ENCODE results near the gene TRIM28. TPM values are rescaled to one million over a fixed set of nuclear protein-coding genes. Genes with fewer than 3 reads are reported as not detected.

The TRIM28 gene
- total and polyA plus RNA-seq, 9 of the 15 experiments (the other 6 are each of a cell fraction or from before 2014, with no cell fraction given) = 12.1 to 797 (median 490) TPM

DNA sequence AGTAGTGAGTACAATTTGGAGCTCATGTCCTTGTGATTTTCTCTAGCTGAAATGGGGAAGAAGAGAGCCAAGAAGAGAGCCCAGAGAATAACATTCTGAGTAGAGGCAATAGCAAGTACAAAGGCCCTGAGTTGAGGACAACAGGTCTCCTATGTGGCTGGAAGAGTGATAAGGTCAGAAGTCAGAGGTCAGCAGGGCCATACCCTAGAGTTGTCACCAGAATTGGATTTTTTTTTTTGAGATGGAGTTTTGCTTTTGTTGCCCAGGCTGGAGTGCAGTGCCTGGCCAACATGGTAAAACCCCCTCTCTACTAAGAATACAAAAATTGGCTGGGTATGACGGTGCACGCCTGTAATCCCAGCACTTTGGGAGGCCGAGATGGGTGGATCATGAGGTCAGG is 8.0 kb upstream of the TRIM28 start:
- Histone ChIP-seq H4K20me1 (replicated peaks; ENCODE audit: control insufficient read depth, insufficient read depth, low read length) (no peaks in the 10 kb centered on the region), H3K9me1 (ENCODE audit: control insufficient read depth, insufficient read depth, low read length) (no peaks in the 10 kb centered on the region), H2AFZ (ENCODE audit: low read depth, low read length) (no peak overlapping the region), H3K36me3 (ENCODE audit: control insufficient read depth, insufficient read depth, low read length) (no peaks in the 10 kb centered on the region), H3K4me3 (no peak overlapping the region), H3K9ac (ENCODE audit: insufficient read depth in 1 of 2, low read depth in 2 of 2, low read length in 2 of 2) (no peak overlapping the region), H3K4me1 (replicated peaks in 1 of 2; ENCODE audit: control insufficient read depth in 2 of 2, insufficient read depth in 2 of 2, low read length in 2 of 2) (peaks cover 0 to 10% of the 10 kb centered on the region in 2 experiments; a peak in 2 of 5 replicates), H3K27me3 (ENCODE audit: control insufficient read depth in 2 of 2, insufficient read depth in 2 of 2, low read length in 2 of 2) (peaks cover 0 to 5% of the 10 kb centered on the region in 2 experiments; a peak in 1 of 5 replicates), H3K9me3 (replicated peaks; ENCODE audit: control insufficient read depth, insufficient read depth, low read depth, low read length) (no peaks in the 10 kb centered on the region), H3K4me2 (ENCODE audit: insufficient read depth, low read length) (no peak overlapping the region), H3K27ac (ENCODE audit: extremely low read depth, low read depth, low read length) (no peak overlapping the region), H3K79me2 (ENCODE audit: control insufficient read depth, insufficient read depth, low read length) (no peaks in the 10 kb centered on the region)
- DNase-seq (ENCODE audit: extremely low read depth in 1 of 4, low spot score in 3 of 4) (no peak), FAIRE-seq (no peak), ATAC-seq (no peak)
- WGBS (ENCODE audit: insufficient coverage, low coverage, missing lambda C conversion rate) = 77% methylated on average over 3 of the region's 3 CpGs
- intact Hi-C loops (cut with micrococcal nuclease) (no loop called here), in situ Hi-C loops (cut with MboI) (no loop called here)
- BruUV-seq (replicated peaks) = no TSS peak
- POLR2A ChIA-PET = no interaction called here
- CTCF ChIA-PET (ENCODE audit: low intra/inter-chr PET ratio) = no interaction called here
- TF ChIP-seq NR2C1 (IDR thresholded peaks at IDR 0.05) = peak; percentile 68
- peak; percentile 58 for TF ChIP-seq NR2C1 (tag; IDR thresholded peaks at IDR 0.05)
- no peak for TF ChIP-seq NFE2 (IDR thresholded peaks at IDR 0.05; ENCODE audit: low read depth)
- no peak for TF ChIP-seq ZNF696 (CRISPR knock-in tag; conservative IDR thresholded peaks at IDR 0.05)
- TF ChIP-seq, protein P1, sequence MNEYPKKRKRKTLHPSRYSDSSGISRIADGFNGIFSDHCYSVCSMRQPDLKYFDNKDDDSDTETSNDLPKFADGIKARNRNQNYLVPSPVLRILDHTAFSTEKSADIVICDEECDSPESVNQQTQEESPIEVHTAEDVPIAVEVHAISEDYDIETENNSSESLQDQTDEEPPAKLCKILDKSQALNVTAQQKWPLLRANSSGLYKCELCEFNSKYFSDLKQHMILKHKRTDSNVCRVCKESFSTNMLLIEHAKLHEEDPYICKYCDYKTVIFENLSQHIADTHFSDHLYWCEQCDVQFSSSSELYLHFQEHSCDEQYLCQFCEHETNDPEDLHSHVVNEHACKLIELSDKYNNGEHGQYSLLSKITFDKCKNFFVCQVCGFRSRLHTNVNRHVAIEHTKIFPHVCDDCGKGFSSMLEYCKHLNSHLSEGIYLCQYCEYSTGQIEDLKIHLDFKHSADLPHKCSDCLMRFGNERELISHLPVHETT (CRISPR knock-in tag; conservative IDR thresholded peaks at IDR 0.05 in 1 of 2, IDR thresholded peaks at IDR 0.05 in 1 of 2) = no peak
- TF ChIP-seq NCOA2 (IDR thresholded peaks at IDR 0.05; ENCODE audit: partially characterized antibody in 2 of 2) = no peak
- no peak for TF ChIP-seq MBD2 (IDR thresholded peaks at IDR 0.05; ENCODE audit: borderline replicate concordance, low read depth)
- TF ChIP-seq HLTF (IDR thresholded peaks at IDR 0.05) = no peak

Data from K562 (cell line).